ENCODE measurements around the gene LSM14B. TPM values are rescaled to one million over a fixed set of nuclear protein-coding genes. Genes with fewer than 3 reads are reported as not detected.

The LSM14B gene
- total and polyA plus RNA-seq, 11 donors, result 26.1 to 64.7 (median 54.6) TPM

DNA sequence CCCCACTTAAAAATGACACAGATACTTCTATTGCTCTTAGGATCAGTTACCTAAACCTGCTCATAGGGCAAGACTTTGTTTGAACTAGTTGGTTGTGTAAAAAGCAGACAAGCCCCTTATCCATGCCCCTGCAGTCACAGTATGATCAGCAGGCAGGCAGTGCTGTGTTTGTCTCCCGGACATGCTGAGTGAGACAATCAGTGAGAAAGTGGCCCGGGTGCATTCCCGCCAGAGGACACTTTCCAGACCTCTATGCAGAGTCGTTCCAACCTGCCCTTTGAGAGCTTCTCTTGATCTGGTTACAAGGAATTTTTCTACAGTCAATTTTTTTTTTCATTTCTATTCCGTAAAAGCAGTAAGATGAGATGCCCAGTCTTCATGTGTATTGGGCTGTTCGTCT lies 6.2 kb downstream of the LSM14B start:
- ATAC-seq (peak in 2 of 4 donors; percentile 35 to 50), DNase-seq (no peak)
- WGBS, 4 donors, result 53 to 67% (median 57%) methylated on average over 6 of the region's 6 CpGs

GRCh38 chr20:62129731-62130531 lies 7.7 kb downstream of the LSM14B start:
- WGBS, 4 donors, result 79 to 86% (median 84%) methylated on average over 18 to 20 of the region's 20 CpGs
- Histone ChIP-seq H3K4me1 (peaks cover 3 to 74% (median 42%) of the 10 kb centered on the region in 12 donors), H3K27ac (peak overlapping the region in 2 of 12 donors; percentile 9 to 19), H3K4me3 (no peak overlapping the region), H3K27me3 (no peaks in the 10 kb centered on the region), H3K9me3 (no peaks in the 10 kb centered on the region), H3K36me3 (peaks cover 0 to 100% (median 91%) of the 10 kb centered on the region in 9 donors)
- ATAC-seq (no peak), DNase-seq (peak in 1 of 5 donors; percentile 48)
- TF ChIP-seq CTCF (IDR thresholded peaks at IDR 0.05) (no peak), POLR2A (IDR thresholded peaks at IDR 0.05) (no peak)
- intact Hi-C loops (cut with DNase I), result loop anchor here in 1 of 10 donors (5.0 kb wide), 1 partner anchor 108 kb away; no protein-coding TSS in a partner anchor

More for the DNA sequence above, 6.2 kb downstream of the LSM14B start:
- Histone ChIP-seq H3K4me1 (peaks cover 4 to 71% (median 39%) of the 10 kb centered on the region in 12 donors), H3K27me3 (no peaks in the 10 kb centered on the region), H3K9me3 (no peaks in the 10 kb centered on the region), H3K36me3 (peaks cover 0 to 94% (median 85%) of the 10 kb centered on the region in 9 donors), H3K27ac (peak overlapping the region in 3 of 12 donors; percentile 1 to 38 (median 10)), H3K4me3 (no peak overlapping the region)
- TF ChIP-seq CTCF (IDR thresholded peaks at IDR 0.05) (no peak), POLR2A (IDR thresholded peaks at IDR 0.05) (no peak)
- intact Hi-C loops (cut with DNase I), result no loop called here

DNA sequence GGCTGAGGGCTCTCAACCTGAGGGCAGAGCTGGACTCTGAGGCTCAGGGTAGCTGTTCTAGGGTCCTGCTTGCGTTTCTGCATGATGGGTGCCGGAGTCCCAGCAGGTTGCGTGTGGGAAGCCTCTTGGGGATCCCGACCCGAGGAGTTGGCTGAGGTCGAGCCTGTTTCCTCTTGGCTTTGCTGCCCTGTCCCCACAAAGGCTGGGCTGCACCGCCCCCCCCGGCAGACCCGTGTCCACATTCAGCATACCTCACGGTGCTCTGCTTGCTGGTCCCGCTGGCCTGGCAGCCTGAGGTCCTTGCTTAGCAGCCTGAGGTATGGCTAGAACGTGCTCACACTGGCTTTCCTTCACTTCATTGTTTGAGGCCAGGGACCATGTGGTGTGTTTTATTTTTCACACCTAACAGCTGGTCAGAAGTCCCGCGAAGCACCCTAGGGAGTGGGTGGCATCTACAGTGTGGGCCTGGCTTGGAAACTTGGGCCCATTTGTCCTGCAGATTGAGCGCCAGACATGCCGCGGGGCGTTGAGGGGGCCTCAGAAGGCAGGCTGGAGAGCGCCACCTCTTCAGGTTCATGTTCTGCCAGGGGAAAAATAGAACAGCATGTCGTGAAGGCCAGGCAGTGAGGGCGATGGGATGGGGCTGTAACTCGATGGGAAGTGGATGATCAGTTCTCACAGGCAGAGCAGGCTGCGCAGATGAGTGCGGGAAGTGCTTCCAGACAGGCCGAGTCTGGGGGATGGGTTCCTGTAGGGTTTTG lies 9.5 kb downstream of the LSM14B start:
- Histone ChIP-seq H3K4me3 (no peak overlapping the region), H3K27ac (peak overlapping the region; percentile 28 to 90 (median 80)), H3K27me3 (no peaks in the 10 kb centered on the region), H3K4me1 (peaks cover 3 to 80% (median 48%) of the 10 kb centered on the region in 12 donors), H3K9me3 (no peaks in the 10 kb centered on the region), H3K36me3 (peaks cover 0 to 100% (median 91%) of the 10 kb centered on the region in 9 donors)
- no peak for ATAC-seq
- intact Hi-C loops (cut with DNase I), result loop anchor here in 1 of 10 donors (5.0 kb wide), 1 partner anchor 109 kb away; no protein-coding TSS in a partner anchor
- TF ChIP-seq POLR2A (IDR thresholded peaks at IDR 0.05) (no peak), CTCF (IDR thresholded peaks at IDR 0.05) (no peak)
- WGBS, 4 donors, result 70 to 89% (median 85%) methylated on average over 18 to 25 of the region's 25 CpGs
- peak in 1 of 5 donors; percentile 57 for DNase-seq

Data from heart left ventricle (tissue), 16 donors.